Cardiac muscle cell (in vitro differentiated cells and primary cell): ENCODE results near the gene RHD. TPM values are rescaled to one million over a fixed set of nuclear protein-coding genes. Genes with fewer than 3 reads are reported as not detected.
"Not testable (repeated sequence)": the region's sequence is repeated elsewhere in the genome, so short reads cannot be mapped to it uniquely, and the experiment has no call there.

Experiments
- DNase-seq, 2 donors: peaks; one replicate each; pipeline versions ENCODE4 v3.0.0 to v3.0.0-alpha.2; 2010 to 2017; ENCODE audit warnings: low read depth in 1 of 2, low spot score in 1 of 2
- H3K27ac ChIP-seq: fragments of 200-600 bp; sonication (generic); 2 replicates; pipeline ENCODE4 v1.5.1; 2016
- H3K27me3 ChIP-seq: fragments of 200-600 bp; sonication (generic); 2 replicates; pipeline ENCODE4 v1.6.0; 2016; ENCODE audit warnings: control low read depth
- H3K36me3 ChIP-seq: fragments of 200-600 bp; sonication (generic); 2 replicates; pipeline ENCODE4 v1.5.1; 2016; ENCODE audit warnings: control low read depth
- H3K4me1 ChIP-seq: fragments of 200-600 bp; sonication (generic); 2 replicates; pipeline ENCODE4 v1.8.1; 2017; ENCODE audit warnings: low read depth, mild to moderate bottlenecking, mixed run types
- H3K4me3 ChIP-seq: fragments of 200-600 bp; sonication (generic); 2 replicates; pipeline ENCODE4 v1.5.1; 2016; ENCODE audit warnings: mild to moderate bottlenecking
- H3K9me3 ChIP-seq: fragments of 200-600 bp; sonication (generic); 2 replicates; pipeline ENCODE4 v1.5.1; 2017; ENCODE audit warnings: low read depth, mild to moderate bottlenecking, control low read depth
- CTCF ChIP-seq: IDR thresholded peaks from 2 replicates; pipeline ENCODE4 v1.5.1; 2012; ENCODE audit warnings: low read depth, mild to moderate bottlenecking, low read length
- polyA plus RNA-seq: library from polyadenylated mRNA; unstranded; fragments of >200 nt; fragmentation: Nextera tagmentation; extraction: Ambion mirVana; gene quantifications from 2 replicates; pipeline ENCODE4 v1.2.1, GENCODE V29; 2016
- total RNA-seq: library from RNA; depleted of rRNA; stranded (reverse); fragments of >200 nt; gene quantifications from 2 replicates; pipeline ENCODE4 v1.2.3, GENCODE V29; 2016

Gene RHD
- total and polyA plus RNA-seq, 2 experiments from 2014 or later: 1.1 TPM; not detected in 1

GRCh38 chr1:25256578-25256965 lies 15.7 kb upstream of the RHD start:
- Histone ChIP-seq H3K9me3 (no peaks in the 10 kb centered on the region), H3K27ac (no peak overlapping the region), H3K4me3 (no peak overlapping the region), H3K36me3 (no peaks in the 10 kb centered on the region), H3K4me1 (no peaks in the 10 kb centered on the region), H3K27me3 (no peaks in the 10 kb centered on the region)
- TF ChIP-seq CTCF: no peak
- no peak for DNase-seq

GRCh38 chr1:25257196-25257595 lies 15.1 kb upstream of the RHD start:
- no peak for TF ChIP-seq CTCF
- H3K27ac ChIP-seq: no peak overlapping the region
- no peaks in the 10 kb centered on the region for H3K9me3 ChIP-seq
- no peak overlapping the region for H3K4me3 ChIP-seq
- DNase-seq: no peak
- no peaks in the 10 kb centered on the region for H3K27me3 ChIP-seq
- no peaks in the 10 kb centered on the region for H3K36me3 ChIP-seq
- H3K4me1 ChIP-seq: no peaks in the 10 kb centered on the region

DNA sequence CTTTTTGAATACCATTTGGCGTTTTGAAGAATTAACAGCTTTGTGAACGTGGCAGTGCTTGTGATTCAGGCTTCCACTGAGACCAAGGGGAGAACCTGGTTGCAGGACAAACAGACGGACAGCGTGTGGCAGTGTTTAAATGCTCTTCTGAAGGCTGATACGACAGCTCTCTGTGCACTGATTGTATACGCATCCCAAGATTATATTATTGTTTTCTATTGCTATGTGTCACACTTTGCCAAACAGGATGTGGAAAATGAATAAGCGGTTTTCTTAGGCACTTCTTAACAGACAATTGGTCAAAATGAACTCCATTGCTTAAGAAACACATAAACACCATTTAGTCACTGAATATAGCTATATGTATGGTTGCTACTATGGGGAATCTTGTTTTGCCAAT lies 12.5 kb upstream of the RHD start:
- not testable (repeated sequence) for H3K36me3 ChIP-seq, H3K9me3 ChIP-seq, H3K4me3 ChIP-seq, H3K4me1 ChIP-seq, H3K27ac ChIP-seq, H3K27me3 ChIP-seq
- peak in 1 of 2 donors; percentile 46 for DNase-seq

DNA sequence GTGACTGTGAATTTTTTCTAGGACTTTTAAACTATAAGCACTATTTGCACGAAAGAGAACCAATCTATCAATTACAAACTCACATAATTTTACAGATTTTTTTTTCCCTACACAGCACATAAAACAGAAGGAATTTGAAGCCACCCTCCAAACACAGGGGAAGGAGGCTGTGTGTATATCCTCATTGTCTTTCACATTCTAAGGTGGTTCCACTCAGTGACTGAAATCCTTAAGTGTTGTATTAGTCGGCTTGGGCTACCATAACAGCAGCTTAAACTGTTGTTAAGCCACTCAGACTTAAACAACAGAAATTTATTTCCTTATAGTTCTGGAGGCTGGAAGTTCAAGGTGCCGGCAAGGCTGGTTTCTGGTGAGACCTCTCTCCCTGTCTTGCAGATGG lies 12.0 kb upstream of the RHD start:
- H3K4me1 ChIP-seq, H3K9me3 ChIP-seq, H3K27me3 ChIP-seq, DNase-seq, H3K27ac ChIP-seq, H3K4me3 ChIP-seq, H3K36me3 ChIP-seq: not testable (repeated sequence)

DNA sequence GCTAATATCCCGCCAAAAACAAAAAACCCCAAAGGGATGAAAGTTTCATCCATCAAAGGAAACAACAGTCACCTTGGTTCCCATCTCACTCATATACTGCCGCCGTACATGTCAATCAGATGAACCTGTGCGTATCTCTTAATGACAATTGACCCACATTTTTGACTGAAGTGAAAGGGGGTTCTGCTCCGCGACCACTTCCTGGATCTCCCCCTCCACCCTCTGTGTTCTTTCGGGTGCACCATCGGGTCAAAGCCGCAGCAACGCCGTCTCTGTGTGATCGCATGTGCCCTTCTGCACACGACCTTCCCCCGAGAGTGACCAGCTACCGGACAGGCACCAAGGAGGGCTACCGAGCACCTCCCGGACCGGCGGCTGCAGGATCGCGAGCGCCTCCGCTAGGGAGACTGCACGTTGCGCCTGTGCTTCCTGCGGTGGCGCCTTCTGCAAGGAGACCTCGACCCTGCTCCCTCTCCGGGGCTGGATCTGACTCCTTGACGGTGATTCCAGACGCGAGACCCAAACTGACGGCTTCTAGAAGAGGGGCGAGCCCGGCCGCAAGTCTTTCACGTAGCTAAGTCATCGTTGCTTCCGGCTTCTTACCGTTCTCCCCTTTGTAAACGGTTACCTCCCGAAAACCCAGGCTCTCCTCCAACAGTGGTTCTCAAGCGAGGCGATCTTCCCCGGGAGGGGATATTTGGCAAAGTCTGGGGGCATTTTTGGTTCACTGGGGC lies 5.6 kb upstream of the RHD start:
- H3K36me3 ChIP-seq, H3K27ac ChIP-seq, H3K27me3 ChIP-seq, H3K9me3 ChIP-seq, DNase-seq, H3K4me1 ChIP-seq: not testable (repeated sequence)
- H3K4me3 ChIP-seq: peak overlapping the region; percentile 63

GRCh38 chr1:25267288-25268142 lies 4.8 kb upstream of the RHD start:
- peak in 1 of 2 donors; percentile 76 for DNase-seq
- Histone ChIP-seq H3K4me3 (peak overlapping the region; percentile 63), H3K27ac (peak overlapping the region; percentile 95)
- H3K4me1 ChIP-seq, H3K9me3 ChIP-seq, H3K36me3 ChIP-seq, H3K27me3 ChIP-seq: not testable (repeated sequence)

DNA sequence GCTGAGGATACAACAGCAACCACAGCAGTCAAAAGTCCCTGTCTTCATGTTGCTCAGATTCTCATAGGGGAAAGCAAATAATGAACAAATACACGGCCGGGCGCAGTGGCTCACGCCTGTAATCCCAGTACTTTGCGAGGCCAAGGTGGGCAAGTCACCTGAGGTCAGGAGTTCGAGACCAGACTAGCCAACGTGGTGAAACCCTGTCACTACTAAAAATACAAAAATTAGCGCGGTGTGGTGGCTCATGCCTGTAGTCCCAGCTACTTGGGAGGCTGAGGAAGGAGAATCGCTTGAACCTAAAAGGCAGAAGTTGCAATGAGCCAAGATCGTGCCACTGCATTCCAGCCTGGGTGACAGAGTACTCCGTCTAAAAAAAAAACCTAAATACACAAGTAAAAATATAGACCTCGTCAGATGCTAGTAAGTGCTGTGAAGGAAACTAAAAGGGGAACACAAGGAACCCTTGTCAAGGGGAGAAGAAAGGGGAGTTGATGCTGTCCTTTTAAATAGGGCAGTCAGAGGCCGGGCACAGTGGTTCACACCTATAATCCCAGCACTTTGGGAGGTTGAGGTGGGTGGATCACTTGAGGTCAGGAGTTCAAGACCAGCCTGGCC lies 4.1 kb upstream of the RHD start:
- not testable (repeated sequence) for DNase-seq, H3K27ac ChIP-seq, H3K9me3 ChIP-seq, H3K36me3 ChIP-seq, H3K4me1 ChIP-seq, H3K27me3 ChIP-seq
- H3K4me3 ChIP-seq: peak overlapping the region; percentile 63

DNA sequence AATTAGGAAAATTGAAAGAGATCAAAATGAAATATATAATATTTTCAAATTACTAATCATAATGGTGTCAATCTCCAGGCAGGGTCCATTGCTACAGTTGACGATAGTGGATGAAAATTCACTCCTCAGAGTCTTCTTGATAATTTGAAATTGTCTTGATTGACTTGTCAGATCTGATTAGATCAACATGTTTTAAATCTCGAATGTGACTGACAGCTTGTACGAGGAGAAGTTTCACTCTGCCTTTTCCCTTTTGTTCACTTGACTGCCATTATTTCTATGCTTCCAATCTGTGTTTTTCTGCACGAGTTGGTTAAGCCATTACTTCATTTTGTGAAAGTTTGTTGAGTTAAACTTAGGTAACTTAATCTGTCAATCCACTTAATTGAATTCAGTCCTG lies 3.3 kb downstream of the RHD start:
- DNase-seq, H3K4me3 ChIP-seq, H3K27me3 ChIP-seq, H3K36me3 ChIP-seq, H3K27ac ChIP-seq, H3K9me3 ChIP-seq, H3K4me1 ChIP-seq: not testable (repeated sequence)

DNA sequence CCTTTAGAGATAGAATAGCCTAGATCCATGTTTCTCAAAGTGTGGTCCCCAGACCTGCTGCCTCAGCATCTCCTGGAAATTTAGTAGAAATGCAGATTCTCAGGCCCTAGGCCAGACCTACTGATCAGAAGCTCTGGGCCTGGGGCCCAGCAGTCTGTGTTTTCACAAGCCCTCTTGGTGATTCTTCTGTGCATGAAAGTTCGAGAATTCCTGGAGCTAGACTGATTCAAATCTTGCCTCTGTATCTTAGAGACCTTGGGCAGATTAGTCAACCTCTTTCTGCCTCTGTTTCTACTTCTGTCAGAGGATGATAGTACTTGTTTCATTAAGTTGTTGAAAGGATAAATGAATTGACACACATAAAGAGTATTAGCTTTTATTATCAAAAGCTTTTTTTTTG lies 5.0 kb downstream of the RHD start:
- not testable (repeated sequence) for DNase-seq, H3K27ac ChIP-seq, H3K27me3 ChIP-seq, H3K4me3 ChIP-seq, H3K9me3 ChIP-seq, H3K36me3 ChIP-seq, H3K4me1 ChIP-seq

DNA sequence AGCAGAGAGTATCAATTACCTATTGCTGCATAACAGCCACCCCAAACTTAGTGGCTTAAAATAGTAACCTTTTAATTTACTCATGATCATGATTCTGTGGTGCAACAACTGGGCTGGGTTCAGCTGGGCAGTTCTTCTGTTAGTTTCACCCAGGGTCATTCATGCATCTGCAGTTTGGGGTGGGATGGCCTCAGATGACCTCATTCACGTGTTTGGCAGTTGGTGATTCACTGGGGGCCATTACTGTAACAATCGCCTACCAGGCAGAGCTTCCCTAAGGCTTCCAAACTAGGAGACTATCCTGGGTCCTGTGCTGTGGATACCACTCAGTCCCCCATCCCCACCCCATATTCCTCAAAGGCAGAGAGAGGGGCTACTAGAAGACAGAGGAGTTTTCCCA lies 6.0 kb downstream of the RHD start:
- not testable (repeated sequence) for H3K4me1 ChIP-seq, H3K27ac ChIP-seq, H3K9me3 ChIP-seq, H3K4me3 ChIP-seq, H3K27me3 ChIP-seq, H3K36me3 ChIP-seq, DNase-seq

DNA sequence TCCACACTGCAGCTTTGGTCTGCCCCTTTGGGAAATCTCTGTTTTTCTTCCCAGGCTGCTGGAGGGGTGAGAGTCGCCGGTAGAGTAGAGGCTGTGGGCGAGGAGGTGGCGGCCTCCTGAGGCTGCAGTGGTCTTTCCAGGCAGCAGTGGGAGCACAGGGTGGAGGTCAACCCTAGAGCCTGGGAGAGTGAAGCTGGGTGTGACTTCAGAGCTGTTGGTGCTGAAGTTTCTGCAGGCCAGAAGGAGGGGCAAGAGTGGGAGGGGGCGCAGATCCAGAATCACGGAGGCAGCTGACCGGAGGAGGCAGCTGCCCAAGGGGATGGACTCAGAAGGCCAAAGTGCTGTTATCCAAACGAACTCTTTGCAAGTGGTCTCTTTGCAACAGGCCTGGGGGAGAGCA lies 6.5 kb downstream of the RHD start:
- H3K4me3 ChIP-seq, H3K4me1 ChIP-seq, H3K27me3 ChIP-seq, H3K36me3 ChIP-seq, DNase-seq, H3K9me3 ChIP-seq, H3K27ac ChIP-seq: not testable (repeated sequence)

DNA sequence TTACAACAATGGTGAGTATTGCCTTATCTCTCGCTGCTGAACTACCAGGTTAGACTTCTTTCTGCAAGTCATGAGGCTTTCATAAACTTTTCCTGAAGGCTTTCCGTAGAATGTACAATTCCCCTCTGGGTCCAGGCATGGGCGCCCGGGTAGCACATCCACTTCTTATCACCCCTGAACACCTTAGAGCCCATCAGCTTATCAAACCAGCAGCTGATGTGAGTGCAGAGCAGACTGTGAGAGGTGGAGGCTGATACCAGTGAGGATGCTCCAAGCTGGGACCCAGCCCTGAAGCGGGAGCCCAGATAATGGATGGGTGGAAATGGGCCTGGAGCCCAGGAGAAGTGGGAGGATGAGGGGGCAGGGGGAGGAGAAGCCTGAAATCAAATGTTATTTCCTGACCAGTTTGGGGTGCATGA lies 7.4 kb downstream of the RHD start:
- H3K27ac ChIP-seq, H3K4me1 ChIP-seq, H3K4me3 ChIP-seq, H3K9me3 ChIP-seq, DNase-seq, H3K27me3 ChIP-seq, H3K36me3 ChIP-seq: not testable (repeated sequence)
